Aorta (tissue), 5 donors: ENCODE measurements around the gene ABCC4. TPM values are rescaled to one million over a fixed set of nuclear protein-coding genes. Genes with fewer than 3 reads are reported as not detected.

ENCODE experiments used
- ATAC-seq: fragments of 200-7000 bp; cut with Tn5 transposase; one replicate; pipeline ENCODE4 v1.9.1; 2022; ENCODE audit warnings: moderate library complexity; ENCODE audit not compliant: low FRiP score
- DNase-seq, 2 donors: peaks; one replicate each; pipeline ENCODE4 v3.0.0-alpha.2; 2020
- H3K27ac ChIP-seq, 2 donors: one replicate each; pipeline ENCODE4 v1.5.1; 2013; ENCODE audit warnings: low read length in 2 of 2, mild to moderate bottlenecking in 2 of 2, moderate library complexity in 2 of 2, control low read depth in 1 of 2, inconsistent platforms in 1 of 2, low read depth in 1 of 2
- H3K27me3 ChIP-seq, 2 donors: one replicate each; pipeline ENCODE4 v1.6.1; 2013; ENCODE audit warnings: control low read depth in 1 of 2, low read length in 1 of 2, mild to moderate bottlenecking in 1 of 2, moderate library complexity in 1 of 2; ENCODE audit not compliant: insufficient read depth in 2 of 2, control insufficient read depth in 1 of 2
- H3K36me3 ChIP-seq, 2 donors: one replicate each; pipeline ENCODE4 v1.6.1; 2013; ENCODE audit warnings: control low read depth in 1 of 2, low read length in 1 of 2, mild to moderate bottlenecking in 1 of 2; ENCODE audit not compliant: insufficient read depth in 2 of 2, control insufficient read depth in 1 of 2
- H3K4me1 ChIP-seq, 2 donors: one replicate each; pipeline ENCODE4 v1.6.1; 2013; ENCODE audit warnings: low read length in 2 of 2, control low read depth in 1 of 2, mild to moderate bottlenecking in 1 of 2, moderate library complexity in 1 of 2; ENCODE audit not compliant: insufficient read depth in 2 of 2, control insufficient read depth in 1 of 2
- H3K4me3 ChIP-seq, 2 donors: one replicate each; pipeline ENCODE4 v1.5.1; 2013; ENCODE audit warnings: low read length in 2 of 2, control low read depth in 1 of 2, mild to moderate bottlenecking in 1 of 2
- H3K9me3 ChIP-seq: one replicate; pipeline ENCODE4 v1.6.1; 2013; ENCODE audit warnings: mild to moderate bottlenecking, low read length; ENCODE audit not compliant: control insufficient read depth
- WGBS, 2 donors: extraction: QIAGEN DNeasy Blood & Tissue Kit; methylation state at CpG; one replicate each; pipeline ENCODE4 v1.1.7; 2013; 5-methylcytosine and 5-hydroxymethylcytosine counted together
- intact Hi-C, 2 donors: fragments of 100-400 bp; cut with DNase I; formaldehyde crosslinking; loops; one replicate each; pipeline versions ENCODE4 v1.14.2 to v1.15.0; 2022
- polyA plus RNA-seq, 2 donors: library from polyadenylated mRNA; stranded (reverse); fragments of 200-250 nt; gene quantifications; one replicate each; pipeline ENCODE4 v1.2.3, GENCODE V29; 2013
- total RNA-seq, 2 donors: library from RNA; stranded (reverse); fragmentation: NEBNext Ultra II Directional; extraction: Animal tissue kit (Norgen Biotek cat#: 25700); gene quantifications; one replicate each; pipeline ENCODE4 v1.2.1, GENCODE V29; 2021
- donor health status: healthy with polysubstance abuse.
- donor health status: Bipolar disorder and iron deficiency.
- donor health status: DM: no; HTN: no; CAD: no.
- donor health status: DM: no; HTN: no; CAD: no.
- donor health status: DM: yes; HTN: yes; CAD: no.

ABCC4 gene
- total and polyA plus RNA-seq, 4 donors = 0.38 to 18.6 (median 5.9) TPM

GRCh38 chr13:95150555-95150954 is 150.7 kb downstream of the ABCC4 start:
- DNase-seq = no peak
- Histone ChIP-seq H3K4me3 (no peak overlapping the region), H3K27ac (no peak overlapping the region), H3K36me3 (no peaks in the 10 kb centered on the region), H3K27me3 (no peaks in the 10 kb centered on the region), H3K4me1 (no peaks in the 10 kb centered on the region), H3K9me3 (no peaks in the 10 kb centered on the region)
- WGBS, 2 donors = 71 to 73% methylated on average over 2 of the region's 2 CpGs
- intact Hi-C loops = no loop called here
- no peak for ATAC-seq

GRCh38 chr13:95146486-95146885 is 154.8 kb downstream of the ABCC4 start:
- intact Hi-C loops = no loop called here
- H3K36me3 ChIP-seq = no peaks in the 10 kb centered on the region
- no peak for ATAC-seq
- no peaks in the 10 kb centered on the region for H3K9me3 ChIP-seq
- no peak for DNase-seq
- no peaks in the 10 kb centered on the region for H3K27me3 ChIP-seq
- WGBS, 2 donors = 73 to 74% methylated on average over 3 of the region's 3 CpGs
- no peaks in the 10 kb centered on the region for H3K4me1 ChIP-seq
- no peak overlapping the region for H3K27ac ChIP-seq
- H3K4me3 ChIP-seq = no peak overlapping the region

- H3K9me3 ChIP-seq = no peaks in the 10 kb centered on the region
- no peak overlapping the region for H3K27ac ChIP-seq
- ATAC-seq = no peak
- no peak overlapping the region for H3K4me3 ChIP-seq
- no peaks in the 10 kb centered on the region for H3K27me3 ChIP-seq
- no peak for DNase-seq
- 65 to 97% methylated on average over 3 of the region's 3 CpGs for WGBS, 2 donors
- H3K4me1 ChIP-seq = no peaks in the 10 kb centered on the region
- intact Hi-C loops = no loop called here
- H3K36me3 ChIP-seq = no peaks in the 10 kb centered on the region
Measured at GRCh38 chr13:95145587-95145986, 155.7 kb downstream of the ABCC4 start.

DNA sequence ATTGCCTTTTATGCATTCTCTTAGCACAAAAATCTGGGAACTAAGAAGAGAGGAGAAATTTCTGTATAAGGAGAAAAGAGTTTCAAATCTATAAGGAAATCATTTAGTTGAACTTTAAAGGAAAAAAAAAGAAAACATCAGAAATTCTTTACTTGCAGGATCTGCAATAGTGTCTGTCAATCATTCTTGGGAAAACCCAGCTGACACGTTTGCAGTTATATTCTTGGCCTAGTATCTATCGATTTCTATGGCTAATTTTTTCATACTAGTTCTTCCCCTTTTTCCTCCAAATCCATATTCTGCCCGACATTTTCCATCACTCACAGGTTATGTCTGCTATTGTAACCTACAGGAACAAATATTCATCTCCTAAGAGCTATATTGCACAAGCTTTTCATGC is 160.7 kb downstream of the ABCC4 start:
- intact Hi-C loops = no loop called here
- no peaks in the 10 kb centered on the region for H3K9me3 ChIP-seq
- no peak overlapping the region for H3K4me3 ChIP-seq
- H3K4me1 ChIP-seq = no peaks in the 10 kb centered on the region
- H3K27me3 ChIP-seq = no peaks in the 10 kb centered on the region
- no peak for ATAC-seq
- no peak for DNase-seq
- no peak overlapping the region for H3K27ac ChIP-seq
- 83 to 84% methylated on average over 3 of the region's 3 CpGs for WGBS, 2 donors
- H3K36me3 ChIP-seq = no peaks in the 10 kb centered on the region

- Histone ChIP-seq H3K4me1 (no peaks in the 10 kb centered on the region), H3K27me3 (no peaks in the 10 kb centered on the region), H3K27ac (no peak overlapping the region), H3K36me3 (no peaks in the 10 kb centered on the region), H3K9me3 (no peaks in the 10 kb centered on the region), H3K4me3 (no peak overlapping the region)
- 72% methylated on average over 11 of the region's 11 CpGs for WGBS, 2 donors
- DNase-seq = no peak
- ATAC-seq = no peak
- intact Hi-C loops = no loop called here
Measured at GRCh38 chr13:95138876-95139585, 162.2 kb downstream of the ABCC4 start.

GRCh38 chr13:95137096-95137495 is 164.2 kb downstream of the ABCC4 start:
- H3K27me3 ChIP-seq = no peaks in the 10 kb centered on the region
- H3K4me1 ChIP-seq = no peaks in the 10 kb centered on the region
- WGBS, 2 donors = 59 to 64% methylated on average over 3 of the region's 3 CpGs
- no peaks in the 10 kb centered on the region for H3K36me3 ChIP-seq
- intact Hi-C loops = no loop called here
- no peak overlapping the region for H3K4me3 ChIP-seq
- ATAC-seq (no peak), DNase-seq (no peak)
- H3K9me3 ChIP-seq = no peaks in the 10 kb centered on the region
- no peak overlapping the region for H3K27ac ChIP-seq

DNA sequence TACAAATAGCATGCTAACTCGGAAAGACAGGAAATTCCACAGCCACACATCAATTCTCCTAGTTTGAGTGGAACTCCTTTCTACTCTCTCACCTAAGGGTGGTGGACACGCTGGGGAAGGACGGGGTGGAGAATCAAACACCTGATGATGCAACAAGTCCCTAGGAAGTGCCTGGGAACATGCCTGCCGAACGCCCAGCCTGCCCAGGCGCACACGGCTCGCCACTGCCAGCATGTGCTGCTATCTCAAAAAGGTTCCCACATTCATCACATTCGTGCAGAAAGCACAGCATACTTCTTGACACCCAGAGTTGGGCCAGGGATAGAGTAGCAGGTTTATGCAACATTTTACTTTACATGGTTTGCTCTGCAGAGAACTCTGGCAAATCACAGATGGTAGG is 164.6 kb downstream of the ABCC4 start:
- WGBS, 2 donors = 22 to 36% methylated on average over 9 of the region's 9 CpGs
- Histone ChIP-seq H3K27me3 (no peaks in the 10 kb centered on the region), H3K9me3 (no peaks in the 10 kb centered on the region), H3K36me3 (no peaks in the 10 kb centered on the region), H3K27ac (no peak overlapping the region), H3K4me3 (no peak overlapping the region), H3K4me1 (no peaks in the 10 kb centered on the region)
- intact Hi-C loops = no loop called here
- ATAC-seq (no peak), DNase-seq (no peak)

DNA sequence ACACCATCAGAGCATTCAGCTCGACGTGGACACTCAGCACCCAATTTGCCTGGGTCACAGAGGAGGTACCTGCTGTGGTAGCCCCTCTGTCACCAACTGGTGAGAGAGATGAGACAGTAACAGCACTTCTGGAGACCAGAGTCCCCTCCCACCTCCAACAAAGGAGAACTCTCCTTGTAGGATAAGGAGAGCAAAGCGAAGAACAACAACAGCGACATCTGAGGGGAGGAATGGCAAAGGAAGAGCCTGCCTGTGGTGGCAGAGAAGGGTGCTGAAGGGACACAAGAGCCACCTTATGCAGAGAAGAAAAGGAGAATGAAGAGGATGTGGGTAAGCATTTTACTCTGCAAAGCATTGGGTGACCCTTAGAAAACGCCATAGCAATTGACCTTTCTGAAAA is 167.8 kb downstream of the ABCC4 start:
- DNase-seq (no peak), ATAC-seq (no peak)
- Histone ChIP-seq H3K4me1 (no peaks in the 10 kb centered on the region), H3K4me3 (no peak overlapping the region), H3K9me3 (no peaks in the 10 kb centered on the region), H3K27me3 (no peaks in the 10 kb centered on the region), H3K27ac (no peak overlapping the region), H3K36me3 (no peaks in the 10 kb centered on the region)
- intact Hi-C loops = no loop called here
- WGBS, 2 donors = 91 to 96% methylated on average over 5 of the region's 5 CpGs

- ATAC-seq (no peak), DNase-seq (no peak)
- no peaks in the 10 kb centered on the region for H3K27me3 ChIP-seq
- no peaks in the 10 kb centered on the region for H3K36me3 ChIP-seq
- H3K4me3 ChIP-seq = no peak overlapping the region
- no peaks in the 10 kb centered on the region for H3K4me1 ChIP-seq
- WGBS, 2 donors = 93 to 94% methylated on average over 3 of the region's 3 CpGs
- intact Hi-C loops = no loop called here
- no peaks in the 10 kb centered on the region for H3K9me3 ChIP-seq
- H3K27ac ChIP-seq = no peak overlapping the region
Measured at GRCh38 chr13:95129004-95129403, 172.2 kb downstream of the ABCC4 start.
